Mucosa of rectum (tissue), 2 donors: Measurements from ENCODE around the gene NINJ2.

Source experiments
- H3K27ac ChIP-seq, 2 donors: one replicate each; pipeline ENCODE4 v1.7.0; 2013; ENCODE audit warnings: inconsistent platforms in 2 of 2, low read depth in 2 of 2, low read length in 2 of 2
- H3K27me3 ChIP-seq, 2 donors: one replicate each; pipeline ENCODE4 v1.7.0; 2013; ENCODE audit warnings: low read length in 2 of 2; ENCODE audit not compliant: control insufficient read depth in 2 of 2, insufficient read depth in 2 of 2
- H3K36me3 ChIP-seq, 2 donors: one replicate each; pipeline ENCODE4 v1.7.0; 2013; ENCODE audit warnings: low read length in 2 of 2; ENCODE audit not compliant: control insufficient read depth in 2 of 2, insufficient read depth in 2 of 2
- H3K4me1 ChIP-seq, 2 donors: one replicate each; pipeline ENCODE4 v1.7.0; 2013; ENCODE audit warnings: low read length in 2 of 2, mild to moderate bottlenecking in 1 of 2; ENCODE audit not compliant: control insufficient read depth in 2 of 2, insufficient read depth in 2 of 2
- H3K4me3 ChIP-seq, 2 donors: one replicate each; pipeline ENCODE4 v1.7.0; 2013; ENCODE audit warnings: low read length in 2 of 2
- H3K9ac ChIP-seq, 2 donors: one replicate each; pipeline ENCODE4 v1.7.0; 2013; ENCODE audit warnings: low read length in 2 of 2, low read depth in 1 of 2, mild to moderate bottlenecking in 1 of 2
- H3K9me3 ChIP-seq, 2 donors: one replicate each; pipeline ENCODE4 v1.7.0; 2013; ENCODE audit warnings: low read length in 2 of 2; ENCODE audit not compliant: control insufficient read depth in 2 of 2
- donor health status: healthy.
- donor health status: Normal muscosa, but diverticular disease.

The NINJ2 gene

DNA sequence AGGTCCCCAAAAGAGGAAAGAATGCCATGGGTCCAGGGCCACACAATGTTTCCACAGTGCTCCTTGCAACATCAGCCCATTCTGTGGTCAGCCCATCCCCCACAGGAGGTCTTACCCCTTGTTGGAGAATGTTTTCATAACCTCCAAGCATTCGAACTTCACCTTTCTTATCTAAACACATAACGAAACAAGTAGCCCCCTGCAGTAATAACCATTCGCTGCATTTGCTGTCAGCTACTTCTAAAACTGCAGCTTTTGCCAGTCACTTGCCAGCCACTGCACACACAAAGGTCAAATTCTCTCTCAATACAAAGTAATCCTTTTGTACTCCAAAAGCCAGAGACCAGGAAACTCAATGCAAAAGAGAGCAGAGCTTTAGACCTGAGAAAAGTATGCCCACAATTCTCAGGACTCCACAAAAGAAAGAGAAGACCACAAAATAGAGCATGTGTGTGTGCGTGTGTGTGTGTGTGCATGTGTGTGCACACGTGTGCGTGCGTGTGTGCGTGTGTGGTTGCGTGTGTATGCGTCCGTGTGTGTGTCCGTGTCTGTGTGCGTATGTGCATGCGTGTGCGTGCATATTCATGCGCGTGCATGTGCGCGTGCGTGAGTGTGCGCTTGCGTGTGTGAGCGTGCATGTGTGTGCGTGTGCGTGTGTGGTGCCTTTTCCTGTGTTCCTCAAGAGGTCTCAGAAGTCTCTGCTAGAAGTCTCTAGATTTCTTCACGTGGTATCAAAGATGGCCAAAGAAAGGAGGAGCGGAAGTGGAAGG lies 31.7 kb upstream of the NINJ2 start:
- Histone ChIP-seq H3K4me1 (no peaks in the 10 kb centered on the region), H3K36me3 (no peaks in the 10 kb centered on the region), H3K9me3 (peaks cover 3 to 4% of the 10 kb centered on the region in 2 donors), H3K27me3 (no peaks in the 10 kb centered on the region), H3K4me3 (no peak overlapping the region), H3K9ac (no peak overlapping the region), H3K27ac (no peak overlapping the region)

DNA sequence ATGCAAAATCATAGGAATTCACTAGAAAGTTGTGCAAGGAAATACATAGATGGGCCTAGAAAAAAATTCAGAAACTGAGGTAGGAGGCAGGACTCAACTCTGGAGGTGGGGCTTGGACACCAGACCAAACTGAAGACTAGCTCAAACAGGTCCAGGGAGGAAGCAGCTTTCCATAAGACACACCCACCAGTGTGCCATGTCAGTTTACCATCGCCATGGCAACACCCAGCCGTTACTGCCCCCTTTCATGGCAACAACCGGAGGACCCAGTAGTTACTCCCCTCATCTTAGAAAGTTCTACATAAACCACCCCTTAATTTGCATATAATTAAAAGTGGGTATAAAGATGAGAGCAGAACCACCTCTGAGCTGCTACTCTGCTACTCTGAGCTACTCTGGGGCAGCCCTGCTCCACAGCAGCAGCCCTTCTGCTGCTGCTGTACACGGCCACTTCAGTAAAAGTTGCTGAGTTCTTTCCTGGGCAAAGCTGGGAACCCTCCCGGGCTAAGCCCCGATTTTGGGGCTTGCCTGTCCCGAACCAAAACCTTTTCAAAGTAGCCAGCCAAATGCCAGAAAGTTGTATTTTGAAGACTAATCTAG lies 30.8 kb upstream of the NINJ2 start:
- Histone ChIP-seq H3K4me3 (no peak overlapping the region), H3K36me3 (no peaks in the 10 kb centered on the region), H3K9ac (no peak overlapping the region), H3K27ac (no peak overlapping the region), H3K27me3 (no peaks in the 10 kb centered on the region), H3K4me1 (no peaks in the 10 kb centered on the region), H3K9me3 (peaks cover 3 to 4% of the 10 kb centered on the region in 2 donors)

DNA sequence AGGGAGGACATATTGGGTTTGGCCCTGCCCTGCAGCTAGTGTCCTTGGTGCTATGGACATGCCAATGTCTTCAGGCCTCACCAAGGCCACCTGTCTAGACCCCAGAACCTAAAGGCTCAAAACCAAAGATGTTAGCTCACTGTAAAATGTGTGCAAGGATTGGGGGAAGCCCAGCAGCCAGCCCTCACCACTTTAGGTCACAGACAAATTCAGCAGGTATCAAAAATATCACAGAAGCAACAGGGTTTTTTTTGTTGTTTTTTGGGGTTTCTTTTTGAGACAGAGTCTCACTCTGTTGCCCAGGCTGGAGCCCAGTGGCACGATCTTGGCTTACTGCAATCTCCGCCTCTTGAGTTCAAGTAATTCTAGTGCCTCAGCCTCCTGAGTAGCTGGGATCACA lies 29.0 kb upstream of the NINJ2 start:
- Histone ChIP-seq H3K4me1 (no peaks in the 10 kb centered on the region), H3K27me3 (no peaks in the 10 kb centered on the region), H3K36me3 (no peaks in the 10 kb centered on the region), H3K27ac (no peak overlapping the region), H3K9me3 (no peaks in the 10 kb centered on the region), H3K9ac (no peak overlapping the region), H3K4me3 (no peak overlapping the region)

DNA sequence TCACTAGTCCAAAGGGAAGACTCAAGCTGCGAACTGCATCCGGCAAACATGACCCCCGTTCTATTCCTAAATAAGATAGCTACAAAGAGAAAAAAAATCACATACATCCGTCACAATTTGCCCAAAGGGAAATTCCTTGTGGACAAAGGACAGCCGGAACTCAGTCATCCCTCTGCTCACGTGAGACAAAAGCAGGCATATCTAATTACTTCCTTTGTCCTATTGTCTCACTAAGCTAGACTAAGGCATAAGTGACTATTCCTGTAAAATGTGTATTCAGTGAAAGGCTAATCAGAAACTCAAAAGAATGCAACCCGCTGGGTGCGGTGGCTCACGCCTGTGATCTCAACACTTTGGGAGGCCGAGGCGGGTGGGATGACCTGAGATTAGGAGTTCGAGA lies 27.2 kb upstream of the NINJ2 start:
- Histone ChIP-seq H3K9me3 (no peaks in the 10 kb centered on the region), H3K4me3 (no peak overlapping the region), H3K27me3 (no peaks in the 10 kb centered on the region), H3K9ac (no peak overlapping the region), H3K4me1 (no peaks in the 10 kb centered on the region), H3K36me3 (no peaks in the 10 kb centered on the region), H3K27ac (no peak overlapping the region)

DNA sequence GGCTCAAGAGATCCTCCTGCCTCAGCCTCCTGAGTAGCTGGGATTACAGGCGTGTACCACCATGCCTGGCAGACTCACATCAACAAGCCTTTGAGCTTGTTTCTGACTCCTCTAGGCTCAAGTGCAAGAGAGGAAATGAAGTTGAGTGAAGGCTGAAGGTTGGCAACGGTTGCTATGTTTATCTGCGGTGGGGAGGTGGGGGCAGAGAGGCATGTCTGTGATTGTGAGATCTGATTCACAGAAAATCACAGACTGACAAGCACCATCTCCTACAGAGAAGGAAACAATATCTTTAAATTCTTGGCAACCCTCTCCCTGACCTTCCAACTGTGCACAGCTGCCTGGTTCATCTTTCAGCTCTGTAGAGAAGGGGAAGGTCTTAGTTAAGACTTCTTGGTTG lies 22.1 kb upstream of the NINJ2 start:
- H3K9me3 ChIP-seq: no peaks in the 10 kb centered on the region
- H3K36me3 ChIP-seq: no peaks in the 10 kb centered on the region
- H3K9ac ChIP-seq: no peak overlapping the region
- peaks cover 0 to 2% of the 10 kb centered on the region in 2 donors for H3K4me1 ChIP-seq
- H3K27ac ChIP-seq: peak overlapping the region in 1 of 2 donors; percentile 16
- H3K4me3 ChIP-seq: peak overlapping the region in 1 of 2 donors; percentile 31
- no peaks in the 10 kb centered on the region for H3K27me3 ChIP-seq

DNA sequence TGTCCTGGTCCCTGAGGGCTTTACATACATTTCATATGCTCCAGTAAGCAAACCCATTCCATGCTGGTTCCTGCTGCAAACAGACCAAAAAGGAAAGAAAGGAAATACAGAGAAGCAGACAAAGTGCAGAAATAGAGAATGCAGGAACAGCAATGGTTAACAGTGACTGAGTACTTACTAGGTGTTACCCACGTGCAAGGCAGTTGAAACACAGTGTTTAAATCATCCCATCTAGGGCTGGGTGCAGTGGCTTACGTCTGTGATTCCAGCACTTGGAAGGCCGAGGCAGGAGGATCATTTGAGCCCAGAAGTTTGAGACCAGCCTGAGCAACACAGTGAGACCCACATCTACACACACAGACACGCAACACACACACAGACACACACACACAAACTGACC lies 21.2 kb upstream of the NINJ2 start:
- H3K9me3 ChIP-seq: no peaks in the 10 kb centered on the region
- no peaks in the 10 kb centered on the region for H3K36me3 ChIP-seq
- H3K27ac ChIP-seq: no peak overlapping the region
- peaks cover 0 to 2% of the 10 kb centered on the region in 2 donors for H3K4me1 ChIP-seq
- H3K4me3 ChIP-seq: no peak overlapping the region
- no peak overlapping the region for H3K9ac ChIP-seq
- no peaks in the 10 kb centered on the region for H3K27me3 ChIP-seq

DNA sequence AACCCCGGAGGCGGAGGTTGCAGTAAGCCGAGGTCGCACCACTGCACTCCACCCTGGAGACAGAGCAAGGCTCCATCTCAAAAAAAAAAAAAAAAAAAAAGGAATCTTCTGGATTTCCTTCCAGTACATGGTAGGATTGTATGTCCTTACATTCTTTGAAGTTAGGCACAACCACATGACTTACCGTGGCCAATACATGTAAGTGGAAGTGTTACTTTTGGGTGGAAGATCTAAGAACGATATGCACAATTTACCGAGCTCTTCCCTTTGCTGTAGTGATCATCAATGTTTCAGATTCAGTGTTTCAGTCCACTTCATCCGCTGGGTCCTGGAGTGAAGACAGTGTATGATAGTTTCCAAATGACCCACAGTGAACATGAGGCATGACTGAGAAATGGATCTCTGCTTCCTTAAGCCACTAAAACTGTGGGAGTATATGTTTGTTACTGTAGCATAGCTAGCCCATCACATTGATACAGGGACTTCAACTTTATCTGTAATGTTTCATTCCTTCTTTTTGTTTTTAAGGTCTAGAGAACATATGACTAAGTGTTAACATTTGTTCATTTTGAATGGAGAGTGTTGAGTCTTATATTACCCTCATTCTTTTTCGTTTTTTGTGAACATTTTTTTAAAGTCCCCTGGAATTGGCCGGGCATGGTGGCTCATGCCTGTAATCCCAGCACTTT lies 18.5 kb upstream of the NINJ2 start:
- no peak overlapping the region for H3K9ac ChIP-seq
- peaks cover 0 to 2% of the 10 kb centered on the region in 2 donors for H3K4me1 ChIP-seq
- H3K27ac ChIP-seq: no peak overlapping the region
- H3K4me3 ChIP-seq: no peak overlapping the region
- H3K9me3 ChIP-seq: no peaks in the 10 kb centered on the region
- no peaks in the 10 kb centered on the region for H3K36me3 ChIP-seq
- H3K27me3 ChIP-seq: no peaks in the 10 kb centered on the region

DNA sequence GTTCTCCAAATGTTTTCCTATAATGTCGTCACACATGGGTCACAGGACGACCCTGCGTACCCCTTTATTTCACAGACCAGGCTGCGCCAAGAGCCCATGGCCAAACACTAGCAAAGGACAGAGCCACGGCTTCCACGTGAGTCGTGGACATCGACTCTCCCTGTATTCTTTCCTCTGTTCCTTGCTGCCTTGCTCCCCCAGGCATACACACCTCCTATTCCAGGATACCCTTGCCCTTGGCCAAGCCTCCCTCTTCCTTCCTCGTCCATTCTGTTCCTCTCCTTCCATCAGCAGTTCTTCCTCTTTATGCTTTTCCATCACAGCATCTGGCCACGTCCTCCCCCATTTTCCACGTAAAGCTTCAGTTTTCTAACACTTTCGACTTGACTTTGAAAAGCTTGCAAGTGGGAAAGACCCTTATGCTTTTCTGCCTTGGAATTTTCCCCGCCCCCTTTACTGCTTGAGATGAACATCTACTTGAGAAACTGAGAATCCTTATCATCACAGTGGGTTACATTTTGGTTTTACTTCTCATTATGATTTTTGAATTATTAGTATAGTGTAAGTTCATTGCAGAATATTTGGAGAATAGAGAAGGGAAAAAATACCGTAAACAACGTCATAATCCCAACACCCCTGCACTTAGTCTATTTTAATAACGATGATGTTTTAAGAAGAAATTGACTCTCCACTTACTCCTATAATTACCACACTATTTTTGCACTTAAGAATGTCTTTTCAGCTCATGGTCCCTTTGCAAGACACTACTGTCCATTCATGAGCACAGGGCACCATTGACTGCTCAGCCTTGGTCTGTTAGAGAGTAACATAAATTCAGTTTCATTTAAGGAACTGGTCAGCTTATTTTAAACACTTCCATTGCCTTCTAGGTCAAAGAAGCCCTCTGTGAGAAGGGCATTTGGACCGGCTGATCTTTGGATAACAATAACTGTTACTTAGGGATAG lies 15.8 kb upstream of the NINJ2 start:
- H3K9me3 ChIP-seq: no peaks in the 10 kb centered on the region

DNA sequence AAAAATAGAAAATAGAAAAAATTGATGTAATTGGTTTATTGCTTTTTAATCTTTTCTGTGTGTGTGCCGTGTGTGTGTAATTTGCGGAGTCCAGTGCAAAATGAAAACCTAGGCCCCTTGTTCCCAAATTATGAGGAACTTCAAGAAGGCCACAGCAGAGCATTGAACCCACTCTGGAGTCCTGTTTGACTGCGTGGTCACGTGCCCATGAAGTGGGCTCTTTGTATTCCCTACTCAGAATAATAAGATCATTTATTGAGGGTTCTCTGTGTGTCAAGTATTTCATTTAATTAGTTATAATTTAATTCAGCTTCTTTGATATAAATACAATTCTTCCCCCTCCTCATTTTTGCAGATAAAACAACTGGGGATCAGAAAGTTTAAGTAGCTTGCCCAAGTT lies 12.3 kb upstream of the NINJ2 start:
- Histone ChIP-seq H3K27me3 (no peaks in the 10 kb centered on the region), H3K4me1 (no peaks in the 10 kb centered on the region), H3K27ac (no peak overlapping the region), H3K4me3 (no peak overlapping the region), H3K9me3 (no peaks in the 10 kb centered on the region), H3K36me3 (no peaks in the 10 kb centered on the region), H3K9ac (no peak overlapping the region)

More for the DNA sequence above, 15.8 kb upstream of the NINJ2 start:
- no peaks in the 10 kb centered on the region for H3K4me1 ChIP-seq
- H3K4me3 ChIP-seq: no peak overlapping the region
- no peak overlapping the region for H3K9ac ChIP-seq
- H3K36me3 ChIP-seq: no peaks in the 10 kb centered on the region
- H3K27me3 ChIP-seq: no peaks in the 10 kb centered on the region
- no peak overlapping the region for H3K27ac ChIP-seq
